SIG-M5 (cell line): ENCODE results near the gene RAB27A.
A peak's percentile ranks its signal among the peaks of the same experiment; 100 is the strongest.
"Not testable (repeated sequence)": the region's sequence is repeated elsewhere in the genome, so short reads cannot be mapped to it uniquely, and the experiment has no call there.

Source experiments
- DNase-seq: peaks from one replicate; lab custom pipeline; 2025; lab: John Stamatoyannopoulos, UW

RAB27A gene

DNA sequence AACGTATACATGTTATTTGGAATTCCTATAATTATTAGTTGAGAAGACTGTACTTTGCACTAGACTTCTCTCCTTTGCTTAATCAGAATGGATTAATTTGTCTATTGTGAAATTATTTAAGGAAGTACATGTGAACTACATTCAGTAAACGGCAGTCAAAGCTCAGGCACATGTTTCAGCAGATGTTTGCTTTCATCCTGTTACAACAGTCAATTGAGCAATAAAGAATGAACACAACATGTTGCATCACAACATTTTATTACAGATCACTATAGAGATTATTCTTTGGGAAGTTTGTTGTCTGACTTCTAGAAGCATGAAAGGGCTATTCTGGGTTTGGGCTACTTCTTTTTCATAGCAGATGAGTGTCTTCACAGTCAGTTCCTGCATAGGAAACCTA is 39.2 kb downstream of the RAB27A start:
- DNase-seq, result peak; percentile 90

DNA sequence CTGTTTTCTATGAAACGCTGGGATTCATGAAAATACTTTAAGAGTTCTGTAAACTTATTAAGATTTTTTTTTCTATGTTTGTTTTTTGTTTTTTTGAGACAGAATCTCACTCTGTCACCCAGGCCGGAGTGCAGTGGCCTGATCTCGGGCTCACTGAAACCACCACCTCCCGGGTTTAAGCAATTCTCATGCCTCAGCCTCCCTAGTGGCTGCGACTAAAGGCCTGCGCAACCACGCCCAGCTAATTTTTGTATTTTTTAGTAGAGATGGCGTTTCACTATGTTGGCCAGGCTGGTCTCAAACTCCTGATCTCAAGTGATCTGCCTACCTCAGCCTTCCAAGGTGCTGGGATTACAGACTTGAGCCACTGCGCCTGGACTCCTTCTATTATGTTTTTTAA is 39.7 kb downstream of the RAB27A start:
- not testable (repeated sequence) for DNase-seq

DNA sequence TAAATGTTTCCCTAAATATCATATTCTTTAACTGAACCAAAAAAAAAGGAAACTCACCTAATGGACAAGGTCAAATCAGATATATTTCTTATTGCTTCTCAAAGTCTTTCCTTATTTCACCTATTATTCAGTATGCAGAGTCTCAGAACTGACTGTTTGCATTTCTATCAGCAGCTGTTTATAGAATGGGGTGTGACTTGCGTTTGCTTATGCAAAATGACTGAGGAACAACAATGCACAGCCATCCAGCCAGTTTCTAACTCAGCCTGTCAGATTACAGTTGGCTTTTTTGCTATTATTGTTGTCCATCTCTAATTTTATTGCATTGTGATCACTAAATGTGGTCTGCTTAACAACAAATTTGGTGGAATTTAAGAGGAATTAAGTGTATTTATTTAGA is 40.7 kb downstream of the RAB27A start:
- DNase-seq, result no peak

DNA sequence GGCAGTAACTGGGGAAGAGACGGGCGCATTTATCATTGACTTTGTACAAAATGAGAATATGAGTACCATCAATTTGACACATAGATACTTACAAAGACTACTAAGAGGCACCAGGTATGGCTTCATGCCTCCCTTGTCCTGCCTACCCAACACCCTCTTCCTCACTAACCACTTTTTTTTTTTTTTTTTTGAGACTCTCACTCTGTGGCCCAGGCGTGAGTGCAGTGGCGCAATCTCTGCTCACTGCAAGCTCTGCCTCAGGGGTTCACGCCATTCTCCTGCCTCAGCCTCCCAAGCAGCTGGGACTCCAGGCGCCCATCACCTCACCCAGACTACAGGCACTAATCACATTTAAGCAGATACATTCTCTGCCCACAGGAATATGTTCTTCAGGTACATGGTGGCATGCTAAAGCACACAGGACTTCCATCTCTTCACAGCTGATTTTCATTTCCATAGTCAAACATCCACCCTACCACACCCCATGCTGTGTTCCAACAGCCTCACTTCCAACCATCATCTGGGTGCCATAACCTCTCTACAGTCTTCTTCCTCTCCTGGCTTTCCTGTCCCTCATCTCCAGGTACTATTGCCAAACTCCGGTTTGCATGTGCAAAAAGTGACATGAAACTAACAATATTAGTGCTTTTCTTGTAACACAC is 41.7 kb downstream of the RAB27A start:
- DNase-seq, result no peak

DNA sequence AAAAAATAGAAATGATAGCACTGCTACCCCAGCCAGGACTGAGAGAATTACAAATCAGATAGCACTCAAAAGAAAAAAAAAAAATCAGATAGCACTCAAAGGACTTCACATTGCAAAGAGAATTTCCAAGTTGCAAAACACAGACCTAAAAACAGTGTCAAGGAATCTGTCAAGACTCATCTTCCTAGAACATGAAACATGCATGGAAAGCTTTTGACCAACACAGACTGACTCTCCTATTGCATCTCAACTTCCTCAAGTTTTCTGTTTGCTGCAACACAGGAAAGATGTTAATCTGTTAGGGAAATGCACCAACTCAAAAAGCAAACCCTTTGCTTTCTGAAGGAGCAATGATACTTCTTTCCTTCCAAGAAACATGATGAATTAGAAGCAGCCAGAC is 42.3 kb downstream of the RAB27A start:
- DNase-seq, result no peak

DNA sequence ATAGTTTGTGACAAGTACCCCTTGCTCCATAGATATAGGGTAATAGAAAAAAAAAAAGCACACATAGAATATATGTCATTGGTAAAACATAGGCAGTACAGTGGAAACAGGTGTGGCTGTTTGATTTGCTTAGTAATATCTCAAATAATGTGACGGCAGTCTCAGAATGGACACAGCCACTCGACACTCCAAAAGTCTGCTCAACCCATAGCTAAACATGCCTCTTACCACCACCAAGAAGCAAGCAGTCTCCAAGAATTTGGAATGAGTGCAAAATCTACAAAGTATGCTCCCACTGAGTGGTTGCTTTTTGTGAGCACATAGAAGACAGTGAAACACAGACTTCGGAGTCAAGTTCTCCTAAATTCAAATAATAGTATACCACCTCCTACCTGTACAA is 43.0 kb downstream of the RAB27A start:
- no peak for DNase-seq

DNA sequence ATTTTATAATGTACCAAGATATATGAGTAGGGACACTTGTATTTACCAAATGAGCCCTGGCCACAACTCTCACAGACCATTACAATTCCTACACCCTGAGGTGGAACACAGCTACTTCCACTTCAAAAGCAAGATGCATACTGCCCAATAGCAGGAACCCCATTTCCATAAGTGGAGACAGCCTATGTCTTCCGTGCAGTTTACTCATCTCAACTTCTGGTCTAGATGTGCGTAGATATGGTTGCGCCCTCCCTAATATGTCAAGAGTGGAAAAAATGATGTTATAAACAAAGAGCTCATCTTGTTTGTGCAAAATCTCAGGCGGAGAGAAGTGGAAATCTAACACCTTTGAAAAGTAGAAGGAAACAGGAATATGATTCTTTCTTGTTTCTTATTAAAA is 44.6 kb downstream of the RAB27A start:
- DNase-seq, result no peak

DNA sequence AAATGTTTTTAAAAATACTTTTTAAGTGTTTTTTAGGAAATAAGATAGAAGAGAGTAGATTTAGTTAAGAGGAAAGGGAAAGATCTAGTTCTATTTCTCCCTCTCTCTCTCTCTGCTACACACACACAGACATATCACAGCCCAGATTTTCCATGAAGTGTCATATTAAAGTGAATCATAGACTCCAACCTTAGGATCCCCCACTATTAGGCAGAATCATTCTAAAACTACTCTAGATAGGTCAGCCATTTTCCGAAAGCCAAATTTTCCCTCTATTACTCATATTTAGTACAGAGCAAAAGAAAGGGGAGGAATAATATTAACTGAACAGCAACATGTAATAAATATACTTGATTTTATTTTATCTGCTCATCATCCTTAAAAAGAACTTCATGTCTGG is 47.7 kb downstream of the RAB27A start:
- no peak for DNase-seq

DNA sequence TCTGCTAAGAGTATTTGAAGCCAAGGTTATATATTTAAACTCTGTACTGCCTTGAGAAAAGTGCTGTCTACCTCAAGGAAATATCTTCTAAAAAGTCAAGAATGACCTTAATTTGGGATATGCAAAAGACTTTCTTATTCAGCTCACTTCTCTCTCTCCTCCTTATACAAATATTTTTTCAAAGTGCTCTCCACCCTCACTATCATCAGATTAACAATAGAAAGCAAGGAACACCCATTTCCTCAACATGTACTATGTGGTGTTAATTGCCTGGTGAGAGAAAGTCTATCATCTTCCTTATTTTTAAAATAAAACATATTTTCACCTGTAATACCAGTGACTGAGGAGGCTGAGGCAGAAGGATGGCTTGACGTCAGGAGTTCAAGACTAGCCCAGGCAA is 48.4 kb downstream of the RAB27A start:
- no peak for DNase-seq

DNA sequence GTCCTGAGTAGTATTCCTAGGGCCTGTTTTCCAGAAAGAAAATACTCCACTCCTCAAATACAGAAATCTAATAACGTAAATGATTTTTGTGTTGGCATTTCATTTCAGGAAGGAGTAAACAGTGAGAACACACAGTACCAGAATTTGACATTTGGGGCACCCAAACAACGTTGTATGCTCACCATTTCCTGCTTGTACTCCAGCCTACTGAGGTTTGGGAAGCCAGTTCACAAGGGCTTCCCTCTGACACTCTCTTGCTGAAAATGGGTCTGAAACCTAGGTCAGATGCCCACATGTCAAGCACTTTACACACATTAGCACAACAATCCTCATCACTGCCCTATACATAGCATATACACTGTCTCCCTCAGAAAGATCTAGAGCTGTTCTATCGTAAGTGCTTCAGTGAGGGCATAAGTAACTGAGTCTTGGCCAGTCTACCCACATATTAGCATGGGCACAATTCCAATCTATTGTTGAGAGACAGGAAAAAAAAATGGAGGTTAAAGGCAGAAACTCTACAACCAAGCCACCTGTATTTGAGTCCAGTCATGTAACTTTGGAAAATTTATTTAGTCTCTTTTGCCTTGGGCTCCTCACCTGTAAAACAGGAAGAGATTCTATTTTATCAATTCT is 49.4 kb downstream of the RAB27A start:
- no peak for DNase-seq

DNA sequence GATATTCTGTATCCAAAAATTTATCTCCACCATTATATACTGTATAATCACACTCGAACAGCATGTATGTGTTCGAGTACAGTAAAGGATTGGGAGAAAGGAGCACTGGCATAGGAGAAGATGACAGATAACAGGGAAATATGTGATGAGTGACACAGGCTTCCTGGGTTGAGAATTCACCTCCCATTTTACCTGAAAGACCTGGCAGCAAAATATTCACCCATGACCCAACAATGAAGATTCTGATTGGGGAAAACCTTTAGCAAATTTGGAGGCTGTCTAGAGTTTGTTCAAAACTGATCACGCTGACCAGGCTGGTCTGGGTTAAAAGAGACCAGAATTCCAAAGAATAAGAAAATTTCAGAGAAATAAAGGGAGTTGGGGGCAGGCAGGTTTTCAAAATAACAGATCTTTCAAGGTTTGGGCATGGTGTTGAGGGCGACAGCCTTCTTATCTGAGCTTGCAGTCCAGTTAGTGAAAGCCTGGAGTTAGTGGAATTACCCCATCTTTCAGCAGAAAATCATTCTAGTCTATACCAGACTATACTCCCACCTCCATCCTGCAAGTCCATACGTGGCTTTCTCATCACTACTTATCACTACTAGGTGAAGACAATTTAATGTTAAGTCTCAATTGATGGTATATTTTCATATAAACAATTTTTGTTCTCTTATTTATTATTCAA is 50.0 kb downstream of the RAB27A start:
- no peak for DNase-seq

DNA sequence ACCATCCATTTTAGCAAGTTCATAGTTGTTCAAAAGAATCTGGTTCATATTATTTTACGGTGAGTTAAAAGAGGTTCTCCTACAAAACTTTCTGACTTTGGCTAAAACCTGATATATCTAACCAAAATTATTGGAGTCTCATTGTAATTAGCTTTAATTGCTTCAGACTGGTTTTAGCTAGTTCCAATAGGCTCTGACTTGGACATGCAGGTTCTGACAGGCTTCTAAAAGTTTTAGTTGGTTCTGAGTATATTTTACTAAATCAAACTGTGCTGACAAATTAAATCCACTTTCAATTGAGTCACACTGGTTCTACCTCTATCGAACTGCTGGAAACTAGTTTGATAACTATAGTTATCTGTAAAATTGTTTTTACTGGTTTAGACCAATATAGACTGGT is 50.7 kb downstream of the RAB27A start:
- no peak for DNase-seq

DNA sequence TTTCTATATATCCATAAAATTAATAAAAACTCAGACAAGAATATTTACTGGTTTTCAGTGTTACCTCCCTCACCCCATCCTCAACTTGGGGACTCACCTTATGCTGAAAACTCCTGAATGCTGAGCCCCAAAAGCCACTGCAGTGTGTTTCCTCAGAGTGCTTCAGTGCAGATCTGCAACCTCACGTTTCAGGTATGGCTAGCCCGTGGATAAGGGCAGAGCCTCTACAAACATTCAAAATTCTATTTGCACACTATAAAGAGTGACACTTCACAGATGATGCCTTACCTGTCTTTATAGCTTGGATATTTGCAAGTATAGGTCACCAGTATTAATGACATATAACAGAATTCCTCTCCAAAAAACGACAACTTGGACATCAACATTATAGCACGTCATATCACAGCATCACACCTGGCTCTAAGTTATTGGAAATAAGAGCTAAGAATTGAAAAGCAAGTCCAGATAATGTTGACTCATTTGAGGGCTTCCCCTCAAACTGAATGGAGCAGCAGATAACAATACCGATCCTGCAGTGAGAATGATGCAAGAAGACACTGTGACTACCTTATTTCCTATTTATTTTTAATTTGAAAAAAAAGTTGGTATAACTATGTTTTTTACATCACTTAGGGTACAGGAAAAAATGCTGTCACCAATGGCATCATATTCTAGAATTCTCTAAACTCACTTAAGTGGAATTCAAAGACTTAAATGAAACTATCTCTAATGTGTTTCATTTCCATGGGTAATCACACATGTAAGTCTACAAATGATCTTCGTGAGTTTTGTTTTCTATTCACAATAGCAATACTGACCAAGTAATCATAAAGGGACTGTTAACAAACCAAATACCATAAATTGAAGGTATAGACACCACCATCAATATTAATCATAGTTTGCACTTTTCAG is 52.1 kb downstream of the RAB27A start:
- no peak for DNase-seq

DNA sequence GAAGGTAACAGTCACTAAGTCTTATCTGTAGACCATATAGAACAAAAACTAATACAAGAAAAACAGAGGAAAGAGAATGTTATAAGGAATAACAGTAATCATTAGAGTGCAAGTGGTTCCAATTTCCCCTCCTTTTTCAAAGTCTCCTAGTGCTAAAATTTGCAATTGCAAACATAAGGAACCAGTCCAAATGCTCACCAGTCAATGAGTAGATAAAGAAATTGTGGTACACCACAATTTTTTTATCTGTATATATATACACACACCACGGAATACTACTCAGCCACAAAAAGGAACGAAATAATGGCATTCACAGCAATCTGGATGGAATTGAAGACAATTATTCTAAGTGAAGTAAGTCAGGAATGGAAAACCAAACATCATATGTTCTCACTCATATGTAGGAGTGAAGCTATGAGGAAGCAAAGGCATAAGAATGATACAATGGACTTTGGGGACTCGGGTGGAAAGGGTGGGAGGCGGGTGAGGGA is 54.0 kb downstream of the RAB27A start:
- no peak for DNase-seq

DNA sequence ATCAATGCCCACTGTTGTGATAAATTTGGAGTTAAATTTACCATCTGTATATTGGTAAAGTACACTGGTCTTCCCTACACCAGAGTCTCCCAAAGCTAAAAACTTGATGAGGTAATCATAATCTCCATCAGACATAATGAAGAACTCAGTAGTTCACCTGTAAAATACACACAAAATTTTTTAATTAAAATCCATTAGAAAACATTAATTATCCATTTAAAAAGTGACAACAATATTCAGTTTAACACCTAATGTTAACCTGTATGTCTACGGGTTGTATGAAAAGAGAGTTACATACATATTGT is 54.9 kb downstream of the RAB27A start:
- no peak for DNase-seq

DNA sequence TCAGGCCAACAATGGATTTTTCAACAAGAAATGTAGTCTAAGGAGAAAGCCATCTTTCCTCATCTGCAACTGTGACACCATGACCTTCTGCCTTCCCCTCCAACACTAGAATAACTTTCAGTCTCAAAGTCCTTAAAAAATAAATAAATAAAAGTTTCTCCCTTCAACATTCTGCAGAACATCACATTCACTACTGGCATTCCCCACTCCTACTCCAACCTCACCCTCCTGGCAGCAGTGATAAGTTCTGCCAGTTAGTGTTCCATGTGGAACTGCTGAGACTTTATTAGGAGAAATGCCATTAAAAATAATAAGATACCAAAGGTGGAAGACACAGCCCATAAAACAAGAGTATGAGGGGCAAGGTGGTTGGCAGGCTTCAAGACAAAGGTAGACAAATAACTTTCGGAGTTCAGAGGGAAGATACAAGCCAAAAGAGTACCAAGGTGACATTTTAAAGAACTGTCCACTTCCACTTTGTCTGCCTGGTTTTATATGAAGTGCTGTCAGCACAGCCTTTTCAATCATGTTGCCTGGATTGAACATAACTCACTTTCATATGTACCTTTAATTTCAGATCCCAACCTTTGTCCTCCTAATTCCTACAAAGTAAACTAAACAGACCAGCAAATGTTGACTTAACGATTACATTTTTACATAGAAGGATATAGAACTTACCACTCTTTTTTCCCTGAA is 55.4 kb downstream of the RAB27A start:
- DNase-seq, result no peak

DNA sequence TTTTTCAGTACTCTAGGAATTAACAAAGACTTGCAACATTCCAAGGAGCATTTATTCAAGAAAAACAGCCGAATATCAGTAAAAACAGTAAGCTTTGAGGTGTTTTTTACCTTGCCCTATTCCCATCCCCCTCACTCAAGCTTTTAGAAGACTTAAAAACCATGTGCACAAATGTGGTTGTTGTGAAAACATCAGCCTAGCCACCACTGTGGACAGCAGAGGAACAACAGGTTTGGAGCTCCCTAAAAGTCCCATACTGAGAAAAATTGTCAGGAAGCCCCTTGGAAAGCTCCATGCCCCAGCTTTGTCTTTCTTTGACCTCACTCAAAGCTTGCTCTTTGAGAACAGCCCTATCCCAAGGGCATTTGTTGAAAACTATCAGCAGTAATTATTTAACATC is 58.2 kb downstream of the RAB27A start:
- no peak for DNase-seq

DNA sequence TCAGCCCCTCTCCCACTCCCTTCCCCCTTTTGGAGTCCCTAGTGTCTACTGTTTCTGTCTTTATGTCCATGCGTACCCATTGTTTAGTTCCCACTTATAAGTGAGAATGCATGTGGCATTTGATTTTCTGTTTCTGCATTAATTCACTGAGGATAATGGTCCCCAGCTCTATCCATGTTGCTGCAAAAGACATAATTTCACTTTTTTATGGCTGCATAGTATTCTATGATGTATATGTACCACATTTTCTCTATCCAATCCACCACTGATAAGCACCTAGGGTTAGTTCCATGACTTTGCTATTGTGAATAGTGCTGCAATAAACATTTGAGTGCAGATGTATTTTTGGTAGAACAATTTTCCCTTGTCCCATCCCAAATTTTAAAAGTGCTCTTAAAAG is 58.7 kb downstream of the RAB27A start:
- no peak for DNase-seq

DNA sequence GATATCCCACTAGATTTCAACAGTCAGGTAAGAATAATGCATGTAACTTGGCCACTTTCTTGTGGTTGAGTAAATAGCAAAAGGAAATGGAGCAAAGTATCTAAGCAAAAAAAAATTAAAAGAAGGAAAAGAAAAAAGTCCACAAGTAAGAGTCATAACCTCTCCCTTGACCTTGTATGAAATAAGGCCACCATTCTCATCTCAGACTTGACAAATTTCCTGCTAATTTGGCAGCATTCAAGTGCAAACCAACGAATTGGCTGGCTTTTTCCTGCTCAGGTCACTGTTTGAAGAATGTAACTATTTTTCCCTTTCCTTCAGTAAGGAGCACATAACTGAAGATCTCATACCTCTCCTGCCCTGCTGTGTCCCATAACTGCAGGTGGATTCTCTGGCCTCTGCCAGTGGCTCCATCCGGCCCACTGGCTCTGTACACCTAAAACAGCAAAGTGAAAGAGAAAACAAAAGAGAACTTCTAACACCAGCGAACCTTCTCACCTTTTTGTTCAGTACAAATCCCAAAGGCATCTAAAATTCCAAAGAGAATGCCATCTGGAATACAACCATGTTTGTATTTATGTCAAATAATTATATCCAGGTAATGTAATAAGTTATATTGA is 59.5 kb downstream of the RAB27A start:
- no peak for DNase-seq

DNA sequence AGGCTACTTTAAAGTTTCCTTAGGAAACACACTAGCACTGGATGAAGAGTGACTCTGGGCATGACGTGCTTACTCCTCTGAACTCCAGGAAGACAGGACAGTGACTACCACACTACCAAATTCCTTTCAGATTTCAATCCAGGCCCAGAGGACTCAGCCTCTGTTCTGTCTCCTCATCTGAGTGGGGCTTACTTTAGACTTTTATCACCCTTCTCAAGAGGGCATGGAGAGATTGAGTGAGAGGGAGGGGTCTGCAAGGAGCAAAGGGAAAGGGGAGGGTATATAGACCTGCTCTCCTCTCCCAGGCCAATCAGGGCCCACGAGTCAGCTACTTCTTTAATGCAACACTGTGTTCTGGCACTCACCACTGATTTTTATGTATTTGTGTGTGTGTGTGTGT is 63.5 kb downstream of the RAB27A start:
- DNase-seq, result no peak

DNA sequence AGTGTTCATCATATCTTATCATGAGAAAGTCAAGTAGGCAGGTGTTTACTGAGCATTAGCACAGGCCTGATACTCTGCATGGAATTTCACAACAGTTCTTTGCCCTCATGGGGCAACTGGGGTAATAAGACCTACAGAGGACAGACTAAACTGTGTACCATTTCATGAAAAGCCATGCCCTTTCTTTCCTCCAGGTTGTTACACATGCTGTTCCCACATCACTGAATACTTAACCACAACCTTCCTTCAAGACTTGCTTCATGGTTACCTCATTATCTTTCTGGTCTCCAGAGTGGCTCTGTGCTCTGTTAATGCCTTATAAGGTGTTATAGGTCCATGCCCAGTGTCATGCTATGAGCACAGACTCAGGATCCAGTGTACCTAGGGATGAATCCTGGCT is 64.7 kb downstream of the RAB27A start:
- peak; percentile 47 for DNase-seq

DNA sequence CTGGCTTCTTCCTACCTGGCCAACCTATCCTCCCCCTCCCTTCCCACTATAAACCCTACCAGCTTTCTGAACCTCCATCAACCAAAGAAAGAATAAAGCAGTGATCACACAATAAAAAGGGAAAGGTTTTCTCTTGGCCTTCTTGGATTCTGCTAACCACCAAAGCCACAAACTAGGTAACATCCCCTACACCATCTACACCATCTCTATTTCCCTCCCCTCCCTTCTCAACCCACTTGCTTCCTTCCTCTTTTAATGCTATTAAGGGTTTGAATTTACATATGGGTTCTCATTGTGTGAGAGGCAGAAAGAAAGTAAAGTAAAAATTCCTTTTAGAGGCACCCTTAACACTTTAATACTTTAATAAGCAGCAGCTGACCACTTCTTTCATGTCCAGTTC is 67.0 kb downstream of the RAB27A start:
- peak; percentile 69 for DNase-seq
